Measurements from ENCODE around the gene ANO1.

Gene ANO1

GRCh38 chr11:70170596-70171210 lies 92.6 kb downstream of the ANO1 start:
- DNase-seq, result no peak

DNA sequence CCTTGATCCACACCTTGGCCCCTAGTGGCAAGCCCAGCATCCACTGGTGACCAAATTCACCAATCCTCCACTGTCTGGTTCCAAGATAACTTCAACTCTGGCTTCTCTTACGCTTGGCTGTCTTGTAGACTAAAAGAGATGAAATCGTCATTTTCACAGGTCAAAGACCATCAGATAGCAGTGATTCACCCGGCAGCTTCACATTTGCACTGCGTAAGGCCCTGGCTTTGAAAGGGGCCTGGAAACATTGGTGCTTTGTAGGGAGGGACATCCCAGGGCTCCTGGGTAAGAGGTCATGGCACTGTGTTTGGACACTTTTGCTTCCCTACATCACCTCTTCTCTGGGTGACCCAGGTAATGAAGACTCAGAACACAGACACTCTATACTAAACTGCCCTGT lies 94.9 kb downstream of the ANO1 start:
- DNase-seq, result no peak
- in situ Hi-C loops (cut with MboI; ENCODE audit: low pct_unique_long_range_greater_than_20kb, low sequenced_read_pairs), result no loop called here

More at GRCh38 chr11:70170596-70171210, 92.6 kb downstream of the ANO1 start:
- in situ Hi-C loops (cut with MboI; ENCODE audit: low pct_unique_long_range_greater_than_20kb, low sequenced_read_pairs), result no loop called here

DNA sequence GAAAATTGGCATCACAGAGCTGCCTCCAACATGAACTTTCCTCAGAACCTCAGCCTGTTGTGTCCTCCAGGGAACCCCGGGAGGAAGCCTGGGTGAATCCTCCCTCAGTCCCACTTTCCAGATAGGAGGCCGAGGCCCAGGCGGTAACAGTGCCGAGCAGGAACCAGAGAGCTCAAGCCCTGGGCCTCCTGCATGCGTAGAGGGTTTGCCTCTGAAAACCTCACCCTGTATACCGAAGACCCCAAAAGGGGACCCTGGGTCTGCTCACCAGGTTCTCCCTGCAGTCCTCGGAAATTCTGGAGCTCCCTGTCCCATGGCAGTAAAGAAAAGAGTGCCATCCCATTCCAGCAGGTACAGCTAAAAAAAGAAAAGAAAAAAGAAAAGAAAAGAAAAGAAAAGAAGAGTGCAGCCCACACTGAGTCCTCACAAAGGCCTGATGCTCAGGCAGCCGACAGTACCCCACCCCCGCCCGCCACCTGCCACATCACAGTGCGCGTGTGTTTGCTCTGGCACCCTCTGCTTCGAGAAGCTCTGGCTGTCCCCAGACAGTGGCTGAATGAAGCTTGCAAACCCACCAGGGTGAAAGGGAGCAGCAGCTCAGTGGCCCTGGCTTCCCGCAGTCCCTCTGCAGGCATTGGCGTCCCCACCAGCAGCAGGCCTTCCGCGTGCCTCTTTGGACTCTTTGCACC lies 96.6 kb downstream of the ANO1 start:
- in situ Hi-C loops (cut with MboI; ENCODE audit: low pct_unique_long_range_greater_than_20kb, low sequenced_read_pairs), result loop anchor here (25.0 kb wide), 1 partner anchor 462 kb away; the partner anchor contains the start of gene FGF19
- DNase-seq, result no peak

DNA sequence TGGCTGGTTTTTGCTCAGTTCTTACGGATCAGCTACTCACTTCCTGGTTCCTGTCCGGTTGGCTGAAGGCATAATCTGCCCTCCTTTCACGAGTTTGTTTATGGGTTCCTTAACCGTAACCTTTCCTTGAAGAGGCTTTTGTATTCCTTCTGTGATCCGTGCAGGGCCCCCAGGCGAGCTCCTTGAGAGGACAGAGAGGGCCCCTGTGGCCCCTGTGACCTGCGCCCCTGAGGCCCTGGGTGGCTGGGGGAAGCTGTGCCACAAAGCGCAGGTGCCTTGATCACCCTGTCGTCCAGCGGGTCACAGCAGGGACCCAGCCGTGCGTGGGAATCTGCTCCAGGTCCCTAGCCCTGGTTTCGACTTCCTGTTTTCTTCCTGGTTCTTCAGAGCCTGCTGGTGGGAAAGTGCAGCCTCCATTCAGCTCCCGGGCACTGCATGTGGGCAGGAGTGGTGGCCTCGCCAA lies 97.2 kb downstream of the ANO1 start:
- in situ Hi-C loops (cut with MboI; ENCODE audit: low pct_unique_long_range_greater_than_20kb, low sequenced_read_pairs), result loop anchor here (25.0 kb wide), 1 partner anchor 463 kb away; the partner anchor contains the start of gene FGF19
- DNase-seq, result no peak

GRCh38 chr11:70176940-70177689 lies 99.0 kb downstream of the ANO1 start:
- in situ Hi-C loops (cut with MboI; ENCODE audit: low pct_unique_long_range_greater_than_20kb, low sequenced_read_pairs), result loop anchor here (25.0 kb wide), 1 partner anchor 465 kb away; the partner anchor contains the start of gene FGF19
- DNase-seq, result peak; percentile 53

DNA sequence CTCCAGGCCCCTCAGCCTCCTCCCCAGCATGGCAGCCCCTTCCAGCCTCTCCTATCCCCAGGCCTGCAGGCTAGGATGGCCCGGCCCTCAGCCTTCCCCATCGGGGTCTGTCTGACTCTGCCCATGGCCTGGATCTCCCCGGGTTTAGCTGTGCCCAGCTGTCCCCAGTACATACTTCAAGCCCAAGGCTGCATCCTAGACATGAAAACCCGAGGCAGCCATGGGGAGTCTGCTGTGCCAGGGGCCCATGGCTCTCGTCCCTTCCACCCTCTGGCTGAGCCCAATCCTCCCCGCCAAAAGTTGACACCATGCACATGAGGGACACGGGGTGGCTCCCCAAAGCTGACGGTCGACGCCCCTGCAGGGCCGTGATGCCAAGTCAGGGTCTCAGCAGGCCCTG lies 102.8 kb downstream of the ANO1 start:
- in situ Hi-C loops (cut with MboI; ENCODE audit: low pct_unique_long_range_greater_than_20kb, low sequenced_read_pairs), result loop anchor here (10.0 to 25.0 kb wide), 2 partner anchors 256 to 469 kb away; partner anchors contain the start of gene FGF19
- DNase-seq, result no peak

- in situ Hi-C loops (cut with MboI; ENCODE audit: low pct_unique_long_range_greater_than_20kb, low sequenced_read_pairs), result loop anchor here (10.0 to 25.0 kb wide), 2 partner anchors 257 to 470 kb away; partner anchors contain the start of gene FGF19
Observed at GRCh38 chr11:70182266-70182665, 104.1 kb downstream of the ANO1 start.

DNA sequence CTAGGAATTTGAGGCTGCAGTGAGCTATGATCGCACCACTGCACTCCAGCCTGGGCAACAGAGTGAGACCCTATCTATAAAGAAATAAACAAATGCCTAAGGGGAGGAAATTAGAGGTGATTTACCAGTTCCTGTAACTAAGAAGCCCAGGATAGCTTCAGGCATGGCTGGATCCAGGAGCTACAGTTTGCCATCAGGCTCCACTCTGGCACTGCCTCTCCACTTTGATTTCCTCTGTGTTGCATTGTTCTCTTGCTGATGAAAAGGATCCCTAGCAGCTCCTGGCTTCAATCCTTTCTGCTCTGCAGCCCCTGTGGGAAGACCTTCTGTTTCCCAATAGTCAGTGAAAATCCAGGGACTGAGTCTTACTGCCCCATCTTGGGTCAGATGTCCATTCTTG lies 104.9 kb downstream of the ANO1 start:
- no peak for DNase-seq
- in situ Hi-C loops (cut with MboI; ENCODE audit: low pct_unique_long_range_greater_than_20kb, low sequenced_read_pairs), result loop anchor here (10.0 to 25.0 kb wide), 2 partner anchors 258 to 471 kb away; partner anchors contain the start of gene FGF19

More at GRCh38 chr11:70182266-70182665, 104.1 kb downstream of the ANO1 start:
- DNase-seq, result no peak

GRCh38 chr11:70183483-70184176 lies 105.5 kb downstream of the ANO1 start:
- no peak for DNase-seq
- in situ Hi-C loops (cut with MboI; ENCODE audit: low pct_unique_long_range_greater_than_20kb, low sequenced_read_pairs), result loop anchor here (10.0 to 25.0 kb wide), 2 partner anchors 259 to 471 kb away; partner anchors contain the start of gene FGF19

GRCh38 chr11:70184396-70184795 lies 106.3 kb downstream of the ANO1 start:
- in situ Hi-C loops (cut with MboI; ENCODE audit: low pct_unique_long_range_greater_than_20kb, low sequenced_read_pairs), result loop anchor here (10.0 to 25.0 kb wide), 2 partner anchors 260 to 472 kb away; partner anchors contain the start of gene FGF19

GRCh38 chr11:70185348-70186055 lies 107.4 kb downstream of the ANO1 start:
- in situ Hi-C loops (cut with MboI; ENCODE audit: low pct_unique_long_range_greater_than_20kb, low sequenced_read_pairs), result loop anchor here (10.0 to 25.0 kb wide), 2 partner anchors 261 to 473 kb away; partner anchors contain the start of gene FGF19
- DNase-seq, result no peak

More at GRCh38 chr11:70184396-70184795, 106.3 kb downstream of the ANO1 start:
- DNase-seq, result no peak

DNA sequence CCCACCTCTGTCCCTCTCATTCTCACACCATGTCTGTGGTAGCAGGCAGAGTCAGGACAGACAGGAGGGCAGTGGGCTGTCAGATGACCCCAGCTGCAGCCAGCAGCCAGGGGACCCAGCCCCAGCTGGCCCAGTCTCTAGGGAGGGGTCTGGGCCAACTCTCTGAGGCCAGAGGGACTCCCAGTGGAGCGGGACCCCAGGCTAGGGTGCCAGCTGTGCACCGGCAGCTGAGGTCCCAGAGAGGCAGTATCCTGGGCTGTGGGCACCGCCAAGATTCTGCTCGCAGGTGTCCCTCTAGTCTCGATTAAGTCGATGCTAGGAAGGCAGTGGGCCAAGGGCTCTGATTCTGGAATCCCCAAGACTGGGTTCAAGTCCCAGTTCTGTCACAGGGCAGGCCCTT lies 108.3 kb downstream of the ANO1 start:
- no peak for DNase-seq
- in situ Hi-C loops (cut with MboI; ENCODE audit: low pct_unique_long_range_greater_than_20kb, low sequenced_read_pairs), result loop anchor here (10.0 to 25.0 kb wide), 2 partner anchors 262 to 474 kb away; partner anchors contain the start of gene FGF19

- no peak for DNase-seq
- in situ Hi-C loops (cut with MboI; ENCODE audit: low pct_unique_long_range_greater_than_20kb, low sequenced_read_pairs), result loop anchor here (10.0 to 25.0 kb wide), 2 partner anchors 262 to 475 kb away; partner anchors contain the start of gene FGF19
Observed at GRCh38 chr11:70186936-70187335, 108.8 kb downstream of the ANO1 start.

GRCh38 chr11:70187771-70188170 lies 109.7 kb downstream of the ANO1 start:
- in situ Hi-C loops (cut with MboI; ENCODE audit: low pct_unique_long_range_greater_than_20kb, low sequenced_read_pairs), result loop anchor here (10.0 to 25.0 kb wide), 2 partner anchors 263 to 475 kb away; partner anchors contain the start of gene FGF19
- no peak for DNase-seq

DNA sequence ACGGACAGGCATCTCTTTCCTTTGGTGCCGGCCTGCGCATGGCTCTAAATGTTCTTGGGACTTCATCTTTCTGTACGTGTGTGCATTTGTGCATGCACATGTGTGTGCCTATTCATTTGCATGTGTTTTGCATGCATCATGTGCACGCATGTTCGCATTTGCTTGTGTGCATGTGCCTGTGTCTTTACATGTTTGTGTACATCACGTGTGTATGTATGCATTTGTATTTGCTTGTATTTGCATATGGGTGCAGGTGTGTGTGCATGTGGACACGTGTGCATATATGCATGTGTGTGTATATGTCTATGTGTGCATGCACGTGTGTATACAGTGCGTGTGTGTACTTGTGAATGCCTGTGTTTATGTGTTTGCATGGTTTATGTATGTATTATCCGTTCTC lies 111.5 kb downstream of the ANO1 start:
- in situ Hi-C loops (cut with MboI; ENCODE audit: low pct_unique_long_range_greater_than_20kb, low sequenced_read_pairs), result loop anchor here (10.0 to 25.0 kb wide), 2 partner anchors 265 to 477 kb away; partner anchors contain the start of gene FGF19
- no peak for DNase-seq

GRCh38 chr11:70191495-70192140 lies 113.5 kb downstream of the ANO1 start:
- DNase-seq, result peak; percentile 62
- in situ Hi-C loops (cut with MboI; ENCODE audit: low pct_unique_long_range_greater_than_20kb, low sequenced_read_pairs), result loop anchor here (25.0 kb wide), 1 partner anchor 479 kb away; the partner anchor contains the start of gene FGF19

Measured in KBM-7 (cell line).